ENCODE measurements around the gene ABCB4. TPM values are rescaled to one million over a fixed set of nuclear protein-coding genes. Genes with fewer than 3 reads are reported as not detected.

ABCB4 gene
- polyA plus RNA-seq, 3 donors: 2.4 to 3.4 (median 3.3) TPM

GRCh38 chr7:87445897-87446296 is 29.6 kb downstream of the ABCB4 start:
- DNase-seq (ENCODE audit: extremely low read depth in 1 of 11, low read depth in 9 of 11, low spot score in 4 of 11): no peak

DNA sequence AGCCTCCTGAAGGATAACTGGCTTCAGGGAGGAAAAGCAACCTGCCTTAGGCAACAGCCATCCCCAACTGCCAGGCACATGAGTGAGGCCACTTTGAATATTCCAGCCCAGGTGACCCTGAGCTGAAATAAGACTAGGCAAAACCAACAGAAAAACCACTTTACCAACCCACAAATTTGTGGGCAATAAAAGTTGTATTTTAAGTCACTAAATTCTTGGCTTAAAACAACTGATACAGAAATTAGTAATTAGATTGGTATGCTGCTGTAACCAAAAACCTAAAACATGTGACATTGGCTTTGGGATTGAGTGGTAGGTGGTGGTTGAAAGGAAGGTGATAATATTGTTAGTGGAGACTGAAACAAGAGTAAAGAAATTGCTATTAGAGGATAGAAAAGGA is 39.9 kb downstream of the ABCB4 start:
- DNase-seq (ENCODE audit: extremely low read depth in 1 of 11, low read depth in 9 of 11, low spot score in 4 of 11): no peak

GRCh38 chr7:87432536-87432935 is 42.9 kb downstream of the ABCB4 start:
- no peak for DNase-seq (ENCODE audit: extremely low read depth in 1 of 11, low read depth in 9 of 11, low spot score in 4 of 11)

DNA sequence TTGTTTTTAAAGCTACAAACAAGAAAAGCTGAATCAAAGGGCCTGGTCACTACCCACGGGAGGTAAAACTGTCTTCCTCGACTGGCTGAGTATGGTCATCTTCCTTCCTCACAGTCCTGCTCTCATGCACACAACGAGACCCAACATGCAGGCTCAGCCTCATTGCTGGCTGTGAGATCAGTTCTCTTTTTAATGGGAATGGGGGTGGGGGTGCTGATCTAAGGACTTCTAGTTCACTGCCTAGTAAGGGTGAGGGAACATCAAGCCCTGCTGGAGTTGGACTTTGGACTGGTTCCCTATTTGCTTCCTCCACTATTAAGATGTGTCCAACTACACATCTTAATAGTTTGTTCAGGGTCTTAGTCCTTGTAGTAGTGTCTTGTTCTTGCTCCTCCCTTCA is 48.2 kb downstream of the ABCB4 start:
- no peak for DNase-seq (ENCODE audit: extremely low read depth in 1 of 11, low read depth in 9 of 11, low spot score in 4 of 11)

GRCh38 chr7:87426160-87426559 is 49.3 kb downstream of the ABCB4 start:
- no peak for DNase-seq (ENCODE audit: extremely low read depth in 1 of 11, low read depth in 9 of 11, low spot score in 4 of 11)

GRCh38 chr7:87424075-87424474 is 51.4 kb downstream of the ABCB4 start:
- no peak for DNase-seq (ENCODE audit: extremely low read depth in 1 of 11, low read depth in 9 of 11, low spot score in 4 of 11)

GRCh38 chr7:87420173-87420572 is 55.3 kb downstream of the ABCB4 start:
- DNase-seq (ENCODE audit: extremely low read depth in 1 of 11, low read depth in 9 of 11, low spot score in 4 of 11): no peak

- DNase-seq (ENCODE audit: extremely low read depth in 1 of 11, low read depth in 9 of 11, low spot score in 4 of 11): peak in 10 of 11 donors; percentile 15 to 71 (median 41)
Measured at GRCh38 chr7:87416682-87417587, 58.5 kb downstream of the ABCB4 start.

- peak in 1 of 11 donors; percentile 3 for DNase-seq (ENCODE audit: extremely low read depth in 1 of 11, low read depth in 9 of 11, low spot score in 4 of 11)
Measured at GRCh38 chr7:87414794-87415188, 60.7 kb downstream of the ABCB4 start.

DNA sequence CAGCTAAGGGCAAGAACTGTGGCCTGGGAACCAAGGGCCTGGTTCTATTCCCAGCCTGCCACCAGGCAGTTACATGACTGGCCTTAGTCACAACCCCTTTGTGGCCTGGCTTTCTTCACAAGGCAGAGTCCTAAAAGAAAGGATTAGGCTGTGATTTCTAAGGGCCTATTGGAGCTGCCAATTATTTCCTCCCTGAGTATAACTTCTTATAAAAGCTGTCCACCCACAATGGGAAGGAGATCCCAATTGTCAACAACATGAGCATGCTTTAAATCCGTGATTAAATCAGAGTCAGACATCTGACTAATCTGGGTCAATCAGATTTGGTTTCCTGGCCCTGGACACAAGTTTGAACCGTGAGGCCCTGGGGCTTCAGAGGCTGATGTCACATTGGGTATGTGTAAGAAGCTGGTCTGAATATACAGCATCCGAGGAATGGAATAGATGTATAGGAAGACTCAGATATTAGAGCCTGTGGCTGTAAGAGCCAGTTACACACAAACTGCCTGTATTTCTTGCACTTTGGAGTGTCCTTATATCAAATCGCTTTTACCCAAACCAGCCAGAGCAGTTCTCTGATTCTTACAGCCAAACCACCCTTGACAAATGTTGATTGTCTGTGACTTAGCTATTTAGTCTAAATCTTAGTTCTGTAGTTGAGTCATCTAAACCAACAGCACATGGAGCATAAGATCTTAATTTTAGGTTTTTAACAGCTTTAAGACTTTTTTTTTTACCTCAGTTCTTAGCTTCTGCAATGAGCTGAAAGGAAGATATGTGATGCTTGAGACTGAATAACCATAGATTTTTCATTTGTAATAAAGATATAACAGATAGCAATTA is 61.3 kb downstream of the ABCB4 start:
- no peak for DNase-seq (ENCODE audit: extremely low read depth in 1 of 11, low read depth in 9 of 11, low spot score in 4 of 11)

DNA sequence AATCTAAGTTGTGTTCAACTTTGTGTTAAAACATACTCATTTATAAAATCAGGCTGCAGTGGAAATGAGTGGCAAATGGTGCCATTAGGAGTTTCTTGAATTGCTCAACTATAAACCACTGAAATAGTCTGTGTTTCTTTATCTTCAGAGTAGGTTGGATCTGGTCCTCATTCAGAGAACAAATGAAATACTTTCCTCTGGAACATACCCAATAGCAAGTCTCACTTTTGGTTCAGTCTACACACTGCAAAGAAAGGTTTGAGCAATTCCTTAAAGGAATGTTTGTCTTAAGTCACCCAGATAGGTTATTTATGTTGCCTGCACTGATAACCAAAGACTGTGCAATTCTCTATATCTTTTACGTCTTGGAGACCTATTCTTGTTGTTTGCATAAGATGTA is 62.5 kb downstream of the ABCB4 start:
- DNase-seq (ENCODE audit: extremely low read depth in 1 of 11, low read depth in 9 of 11, low spot score in 4 of 11): no peak

GRCh38 chr7:87411186-87411585 is 64.3 kb downstream of the ABCB4 start:
- no peak for DNase-seq (ENCODE audit: extremely low read depth in 1 of 11, low read depth in 9 of 11, low spot score in 4 of 11)

DNA sequence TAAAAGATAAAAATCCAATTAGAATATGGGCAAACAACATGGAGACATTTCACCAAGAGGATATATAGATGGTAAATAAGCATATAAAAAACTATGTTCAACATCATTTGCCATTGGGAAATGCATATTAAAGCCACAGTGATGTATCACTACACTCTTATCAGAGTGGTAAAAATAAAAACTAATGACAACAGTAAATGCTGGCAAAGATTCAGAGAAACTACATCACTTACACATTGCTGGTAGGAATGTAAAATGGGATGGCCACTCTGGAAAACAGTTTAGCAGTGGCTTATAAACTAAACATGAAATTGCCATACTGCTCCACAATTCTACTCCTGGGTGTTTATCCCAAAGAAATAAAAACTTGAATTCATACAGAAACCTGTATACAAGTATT is 70.8 kb downstream of the ABCB4 start:
- no peak for DNase-seq (ENCODE audit: extremely low read depth in 1 of 11, low read depth in 9 of 11, low spot score in 4 of 11)

GRCh38 chr7:87398446-87398845 is 77.0 kb downstream of the ABCB4 start:
- DNase-seq (ENCODE audit: extremely low read depth in 1 of 11, low read depth in 9 of 11, low spot score in 4 of 11): peak in 2 of 11 donors; percentile 21 to 25

GRCh38 chr7:87395442-87396020 is 79.9 kb downstream of the ABCB4 start:
- DNase-seq (ENCODE audit: extremely low read depth in 1 of 11, low read depth in 9 of 11, low spot score in 4 of 11): no peak

- DNase-seq (ENCODE audit: extremely low read depth in 1 of 11, low read depth in 9 of 11, low spot score in 4 of 11): no peak
Measured at GRCh38 chr7:87391020-87391701, 84.3 kb downstream of the ABCB4 start.

GRCh38 chr7:87380905-87381304 is 94.6 kb downstream of the ABCB4 start:
- no peak for DNase-seq (ENCODE audit: extremely low read depth in 1 of 11, low read depth in 9 of 11, low spot score in 4 of 11)

DNA sequence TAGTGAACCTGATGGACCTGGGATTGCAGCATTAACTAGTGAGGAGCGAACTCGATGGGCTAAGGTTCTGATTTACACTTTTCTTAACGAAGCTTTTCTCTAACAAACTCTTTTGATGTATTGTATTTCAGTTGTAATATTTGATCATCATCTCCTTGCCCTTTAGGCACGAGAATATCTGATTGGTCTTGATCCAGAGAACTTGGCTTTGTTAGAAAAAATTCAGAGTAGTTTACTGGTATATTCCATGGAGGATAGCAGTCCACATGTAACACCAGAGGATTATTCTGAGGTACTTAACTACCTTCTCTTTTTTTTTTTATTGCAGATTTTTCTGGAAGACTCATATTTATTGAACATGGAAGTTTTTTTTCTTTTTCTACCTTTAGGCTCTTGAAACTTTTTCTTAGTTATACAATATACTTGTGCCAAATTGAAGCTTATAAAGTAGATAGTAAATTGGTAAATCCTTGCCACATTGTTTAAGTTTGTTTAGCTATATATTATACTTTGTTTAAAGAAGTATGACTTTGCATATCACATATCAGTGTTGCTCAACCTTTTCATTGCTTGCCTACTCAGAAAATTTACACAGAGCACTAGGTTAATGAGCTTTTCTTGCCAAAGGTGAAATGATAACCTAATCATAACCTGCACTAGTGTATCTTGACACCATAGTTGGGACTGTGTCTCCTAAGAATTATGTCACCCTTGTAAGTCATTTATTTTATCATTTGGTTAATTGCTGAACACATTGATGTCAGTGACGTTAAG is 99.6 kb downstream of the ABCB4 start:
- DNase-seq (ENCODE audit: extremely low read depth in 1 of 11, low read depth in 9 of 11, low spot score in 4 of 11): no peak
